ENCODE measurements around the gene SAP130.

The SAP130 gene

GRCh38 chr2:127942002-127942401 is 85.9 kb downstream of the SAP130 start:
- TF ChIP-seq SP1 (IDR thresholded peaks at IDR 0.05) (no peak), SUZ12 (IDR thresholded peaks at IDR 0.05) (no peak), FOXA1 (IDR thresholded peaks at IDR 0.05) (no peak), FOXM1 (IDR thresholded peaks at IDR 0.05; ENCODE audit: borderline replicate concordance) (no peak), TARDBP (IDR thresholded peaks at IDR 0.05) (no peak), FOXK2 (IDR thresholded peaks at IDR 0.05) (no peak), L3MBTL2 (conservative IDR thresholded peaks at IDR 0.05) (no peak), HDGF (IDR thresholded peaks at IDR 0.05; ENCODE audit: borderline replicate concordance) (no peak), LEF1 (IDR thresholded peaks at IDR 0.05; ENCODE audit: borderline replicate concordance) (no peak), PKNOX1 (IDR thresholded peaks at IDR 0.05) (no peak), BHLHE40 (IDR thresholded peaks at IDR 0.05; ENCODE audit: borderline replicate concordance) (no peak), ZNF384 (IDR thresholded peaks at IDR 0.05) (no peak), ELF4 (IDR thresholded peaks at IDR 0.05) (no peak), CTBP1 (IDR thresholded peaks at IDR 0.05; ENCODE audit: borderline replicate concordance) (no peak), NFRKB (IDR thresholded peaks at IDR 0.05) (no peak)
- POLR2A ChIA-PET, result no interaction called here
- no peak for DNase-seq (ENCODE audit: extremely low spot score)
- CTCF ChIA-PET, result no interaction called here

DNA sequence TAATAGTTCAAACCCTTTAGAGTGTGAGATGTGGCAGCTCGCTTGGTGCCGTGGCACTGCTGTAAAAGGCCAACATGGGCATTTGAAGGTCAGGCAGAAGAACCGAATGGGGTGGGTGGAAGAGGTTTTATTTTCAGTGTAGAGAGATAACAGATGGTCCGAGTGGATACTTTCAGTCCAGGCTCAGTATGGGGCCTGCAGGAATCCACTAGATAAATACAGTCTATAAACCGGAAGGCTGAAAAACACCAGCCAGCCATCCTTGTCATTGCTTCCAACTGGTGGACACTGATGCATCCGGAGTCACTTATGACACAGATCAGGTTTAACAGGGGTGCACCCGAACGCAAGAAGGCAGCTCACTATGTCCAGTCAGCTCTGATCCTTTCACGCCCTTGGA is 86.4 kb downstream of the SAP130 start:
- POLR2A ChIA-PET, result no interaction called here
- no peak for DNase-seq (ENCODE audit: extremely low spot score)
- CTCF ChIA-PET, result no interaction called here
- TF ChIP-seq ELF4 (IDR thresholded peaks at IDR 0.05) (no peak), BHLHE40 (IDR thresholded peaks at IDR 0.05; ENCODE audit: borderline replicate concordance) (no peak), NFRKB (IDR thresholded peaks at IDR 0.05) (no peak), FOXA1 (IDR thresholded peaks at IDR 0.05) (no peak), PKNOX1 (IDR thresholded peaks at IDR 0.05) (no peak), SUZ12 (IDR thresholded peaks at IDR 0.05) (no peak), HDGF (IDR thresholded peaks at IDR 0.05; ENCODE audit: borderline replicate concordance) (no peak), CTBP1 (IDR thresholded peaks at IDR 0.05; ENCODE audit: borderline replicate concordance) (no peak), LEF1 (IDR thresholded peaks at IDR 0.05; ENCODE audit: borderline replicate concordance) (no peak), SP1 (IDR thresholded peaks at IDR 0.05) (no peak)

GRCh38 chr2:127940641-127941040 is 87.2 kb downstream of the SAP130 start:
- ChIA-PET POLR2A (no interaction called here), CTCF (no interaction called here)
- TF ChIP-seq ELF4 (IDR thresholded peaks at IDR 0.05) (no peak), ARNT (IDR thresholded peaks at IDR 0.05) (no peak), L3MBTL2 (conservative IDR thresholded peaks at IDR 0.05) (no peak), NFRKB (IDR thresholded peaks at IDR 0.05) (no peak), CTBP1 (IDR thresholded peaks at IDR 0.05; ENCODE audit: borderline replicate concordance) (no peak), BHLHE40 (IDR thresholded peaks at IDR 0.05; ENCODE audit: borderline replicate concordance) (no peak), TARDBP (IDR thresholded peaks at IDR 0.05) (no peak), SUZ12 (IDR thresholded peaks at IDR 0.05) (no peak), LEF1 (IDR thresholded peaks at IDR 0.05; ENCODE audit: borderline replicate concordance) (no peak)
- no peak for DNase-seq (ENCODE audit: extremely low spot score)

GRCh38 chr2:127935337-127935736 is 92.5 kb downstream of the SAP130 start:
- no peak for TF ChIP-seq PKNOX1 (IDR thresholded peaks at IDR 0.05)
- TF ChIP-seq HDGF (IDR thresholded peaks at IDR 0.05; ENCODE audit: borderline replicate concordance), result no peak
- no peak for TF ChIP-seq LEF1 (IDR thresholded peaks at IDR 0.05; ENCODE audit: borderline replicate concordance)
- TF ChIP-seq ZNF384 (IDR thresholded peaks at IDR 0.05), result no peak
- TF ChIP-seq FOXM1 (IDR thresholded peaks at IDR 0.05; ENCODE audit: borderline replicate concordance), result no peak
- TF ChIP-seq FOXK2 (IDR thresholded peaks at IDR 0.05), result no peak
- no peak for TF ChIP-seq SUZ12 (IDR thresholded peaks at IDR 0.05)
- no peak for TF ChIP-seq FOXA1 (IDR thresholded peaks at IDR 0.05)
- no peak for TF ChIP-seq ELF4 (IDR thresholded peaks at IDR 0.05)
- TF ChIP-seq NFRKB (IDR thresholded peaks at IDR 0.05), result no peak
- no peak for TF ChIP-seq ARNT (IDR thresholded peaks at IDR 0.05)
- no peak for TF ChIP-seq SP1 (IDR thresholded peaks at IDR 0.05)
- POLR2A ChIA-PET, result no interaction called here
- no peak for DNase-seq (ENCODE audit: extremely low spot score)
- CTCF ChIA-PET, result no interaction called here

DNA sequence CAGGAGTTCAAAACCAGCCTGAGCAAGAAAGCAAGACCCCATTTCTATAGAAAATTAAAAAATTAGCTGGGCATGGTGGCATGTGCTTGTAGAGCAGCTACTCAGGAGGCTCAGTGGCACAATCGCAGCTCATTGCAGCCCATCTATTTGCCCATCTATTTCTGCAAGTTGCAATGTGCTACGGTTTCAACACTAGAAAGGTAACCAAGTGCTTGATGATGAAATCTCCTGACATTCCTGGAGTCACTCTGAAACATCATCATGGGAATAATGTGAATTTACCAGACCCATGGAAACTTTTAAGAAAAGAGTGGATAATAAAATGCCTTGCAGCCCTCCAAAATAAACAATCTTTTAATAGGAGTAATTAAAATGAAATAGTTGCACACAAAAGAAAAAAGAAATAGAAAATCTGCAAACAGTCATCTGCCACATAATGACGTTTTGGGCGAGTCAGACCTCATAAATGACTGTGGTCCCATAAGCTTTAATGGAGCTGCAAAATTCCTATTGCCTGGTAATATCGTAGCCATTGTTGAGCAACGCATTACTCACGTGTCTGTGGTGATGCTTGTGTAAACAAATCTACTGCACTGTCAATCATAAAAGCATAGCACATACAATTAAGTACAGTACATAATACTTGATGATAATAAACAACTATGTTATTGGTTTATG is 95.5 kb downstream of the SAP130 start:
- DNase-seq (ENCODE audit: extremely low spot score), result no peak
- TF ChIP-seq NFRKB (IDR thresholded peaks at IDR 0.05), result no peak
- TF ChIP-seq PKNOX1 (IDR thresholded peaks at IDR 0.05), result peak; percentile 86
- CTCF ChIA-PET, result no interaction called here
- POLR2A ChIA-PET, result no interaction called here

- ChIA-PET CTCF (no interaction called here), POLR2A (no interaction called here)
- DNase-seq (ENCODE audit: extremely low spot score), result no peak
- no peak for TF ChIP-seq ARNT (IDR thresholded peaks at IDR 0.05)
- no peak for TF ChIP-seq FOXK2 (IDR thresholded peaks at IDR 0.05)
- no peak for TF ChIP-seq FOXM1 (IDR thresholded peaks at IDR 0.05; ENCODE audit: borderline replicate concordance)
- no peak for TF ChIP-seq HDGF (IDR thresholded peaks at IDR 0.05; ENCODE audit: borderline replicate concordance)
- no peak for TF ChIP-seq CTBP1 (IDR thresholded peaks at IDR 0.05; ENCODE audit: borderline replicate concordance)
- TF ChIP-seq SUZ12 (IDR thresholded peaks at IDR 0.05), result no peak
- TF ChIP-seq SP1 (IDR thresholded peaks at IDR 0.05), result no peak
- no peak for TF ChIP-seq BHLHE40 (IDR thresholded peaks at IDR 0.05; ENCODE audit: borderline replicate concordance)
- TF ChIP-seq ZNF384 (IDR thresholded peaks at IDR 0.05), result no peak
These were observed 98.4 kb downstream of the SAP130 start for GRCh38 chr2:127929449-127929848.
